Esophagus muscularis mucosa (tissue), 4 donors: Measurements from ENCODE around the gene CREBL2.

ENCODE experiments used
- CTCF ChIP-seq, 3 experiments: fragments of 200-600 bp in 2 of 3; fragments of 450-650 bp in 1 of 3; sonication (generic) in 2 of 3; IDR thresholded peaks; one replicate each; pipeline ENCODE4 v1.5.1; 2017 to 2019; ENCODE audit warnings: antibody characterized with exemption in 3 of 3, mild to moderate bottlenecking in 2 of 3, moderate library complexity in 1 of 3
- EP300 ChIP-seq: sonication (generic); formaldehyde crosslinking; IDR thresholded peaks from one replicate; pipeline ENCODE4 v1.6.1; 2017; ENCODE audit warnings: antibody characterized with exemption
- POLR2AphosphoS5 ChIP-seq, 2 donors: sonication (generic); formaldehyde crosslinking; IDR thresholded peaks; one replicate each; pipeline ENCODE4 v1.6.1; 2017; ENCODE audit warnings: antibody characterized with exemption in 2 of 2

DNA sequence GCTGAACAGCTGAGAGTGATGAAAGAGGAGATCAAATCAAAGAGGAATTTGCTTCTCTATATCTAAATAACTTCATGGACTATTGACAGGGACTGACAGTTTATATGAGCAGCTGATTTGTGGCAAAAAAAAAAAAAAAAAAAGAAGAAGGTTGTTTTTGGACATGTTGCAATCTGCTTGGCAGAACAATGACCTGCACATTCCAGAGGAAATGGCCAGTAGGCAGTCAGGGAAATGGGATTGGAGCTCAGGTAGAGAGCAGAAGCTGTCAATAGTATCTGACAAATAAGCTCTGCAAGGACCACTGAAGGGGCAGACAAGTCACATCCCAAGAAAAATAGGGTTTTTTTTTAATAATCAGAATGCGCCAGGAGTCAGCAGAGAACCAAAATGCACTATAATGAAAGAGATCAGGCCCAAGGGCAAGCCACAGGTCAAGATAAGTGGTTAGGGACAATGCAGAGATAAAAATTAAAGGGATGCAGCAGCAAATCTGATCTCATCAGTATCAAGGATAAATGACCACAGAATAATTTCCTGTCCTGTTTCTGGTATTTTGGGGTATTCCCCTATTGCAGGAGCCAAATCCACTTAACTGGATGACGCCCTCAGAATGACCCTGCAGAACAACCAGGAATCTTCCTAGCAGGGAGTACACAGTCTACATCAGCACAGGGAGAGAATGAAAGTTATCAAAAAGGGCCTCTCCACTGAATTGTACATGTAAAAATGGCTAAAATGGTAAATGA, 26.4 kb upstream of the CREBL2 start:
- TF ChIP-seq POLR2AphosphoS5 (IDR thresholded peaks at IDR 0.05) (no peak), CTCF (IDR thresholded peaks at IDR 0.05) (no peak), EP300 (no peak)
